K562 (cell line): ENCODE measurements around the gene HOXD13. TPM values are rescaled to one million over a fixed set of nuclear protein-coding genes. Genes with fewer than 3 reads are reported as not detected.

Source experiments
- ATAC-seq: fragments of 200-7000 bp; cut with Tn5 transposase; 3 replicates; pipeline ENCODE4 v1.9.1; 2020; ENCODE audit warnings: moderate library complexity
- BruUV-seq: library from RNA; stranded (reverse); fragments of 400-500 nt; replicated peaks from 2 replicates; lab custom pipeline; 2021; lab: Mats Ljungman, UMichigan
- CTCF ChIA-PET: fragments of 300-600 bp; formaldehyde crosslinking; extraction: SDS; loops from one replicate; lab custom pipeline; 2021; ENCODE audit warnings: low intra/inter-chr PET ratio; lab: Yijun Ruan, JAX
- POLR2A ChIA-PET: fragments of 300-600, 350-650 bp; sonication (Branson Sonifier 250); formaldehyde crosslinking; extraction: SDS; loops from one replicate; lab custom pipeline; 2021; ENCODE audit warnings: antibody characterized with exemption, inconsistent platforms; lab: Yijun Ruan, JAX
- DNase-seq, 4 experiments: peaks; one replicate each; pipeline versions ENCODE4 v3.0.0 to v3.0.0-alpha.2; 2011 to 2018; ENCODE audit warnings: low spot score in 3 of 4, mixed read lengths in 3 of 4; ENCODE audit errors: extremely low read depth in 1 of 4
- FAIRE-seq: peaks from 2 replicates; lab custom pipeline; 2011; peaks lifted over from hg19 to GRCh38; lab: Jason Lieb, UNC
- H2AFZ ChIP-seq: 2 replicates; pipeline ENCODE4 v1.6.0; 2011; ENCODE audit warnings: low read depth, low read length, control low read depth, inconsistent platforms
- H3K27ac ChIP-seq: fragments of 200-600 bp; 3 replicates; pipeline ENCODE4 v1.8.0; 2011; ENCODE audit warnings: low read depth, mild to moderate bottlenecking, control low read depth, inconsistent platforms, low read length, moderate library complexity, mixed read lengths; ENCODE audit errors: extremely low read depth
- H3K27me3 ChIP-seq, 2 experiments: fragments of 300-600 bp in 1 of 2; 2 replicates in 1 of 2; 3 replicates in 1 of 2; pipeline versions ENCODE4 v1.6.0 to v1.8.0; 2011; ENCODE audit warnings: inconsistent platforms in 2 of 2, low read length in 2 of 2, mild to moderate bottlenecking in 1 of 2, mixed read lengths in 1 of 2, moderate library complexity in 1 of 2; ENCODE audit not compliant: control insufficient read depth in 2 of 2, insufficient read depth in 2 of 2
- H3K36me3 ChIP-seq: fragments of 300-600 bp; 3 replicates; pipeline ENCODE4 v1.8.0; 2011; ENCODE audit warnings: mild to moderate bottlenecking, low read length, inconsistent platforms; ENCODE audit not compliant: control insufficient read depth, insufficient read depth
- H3K4me1 ChIP-seq, 2 experiments: fragments of 200-600 bp in 1 of 2; replicated peaks in 1 of 2; 2 replicates in 1 of 2; 3 replicates in 1 of 2; pipeline versions ENCODE4 v1.5.1 to v1.8.0; 2011; ENCODE audit warnings: inconsistent platforms in 2 of 2, low read length in 2 of 2, mild to moderate bottlenecking in 1 of 2, mixed read lengths in 1 of 2, moderate library complexity in 1 of 2; ENCODE audit not compliant: control insufficient read depth in 2 of 2, insufficient read depth in 2 of 2
- H3K4me2 ChIP-seq: 2 replicates; pipeline ENCODE4 v1.6.1; 2011; ENCODE audit warnings: low read length, control low read depth, inconsistent platforms, mixed read lengths; ENCODE audit not compliant: insufficient read depth
- H3K4me3 ChIP-seq: fragments of 200-600 bp; sonication (generic), shearing (Covaris generic); 2 replicates; pipeline ENCODE4 v1.5.1; 2016; ENCODE audit warnings: control low read depth, inconsistent platforms
- H3K79me2 ChIP-seq: fragments of 200-600 bp; 3 replicates; pipeline ENCODE4 v1.8.0; 2011; ENCODE audit warnings: low read length, inconsistent platforms; ENCODE audit not compliant: control insufficient read depth, insufficient read depth
- H3K9ac ChIP-seq, 2 experiments: 2 replicates each; pipeline versions ENCODE4 v1.6.0 to v1.6.1; 2011; ENCODE audit warnings: low read depth in 2 of 2, low read length in 2 of 2, control low read depth in 1 of 2, inconsistent platforms in 1 of 2, mild to moderate bottlenecking in 1 of 2, mixed read lengths in 1 of 2; ENCODE audit not compliant: insufficient read depth in 1 of 2
- H3K9me1 ChIP-seq: one replicate; pipeline ENCODE4 v1.6.0; 2011; ENCODE audit warnings: inconsistent platforms, mild to moderate bottlenecking, low read length, moderate library complexity; ENCODE audit not compliant: control insufficient read depth, insufficient read depth
- H3K9me3 ChIP-seq: replicated peaks from 2 replicates; pipeline ENCODE4 v1.5.1; 2011; ENCODE audit warnings: low read depth, low read length, inconsistent platforms; ENCODE audit not compliant: control insufficient read depth, insufficient read depth
- H4K20me1 ChIP-seq: replicated peaks from 2 replicates; pipeline ENCODE4 v1.6.1; 2011; ENCODE audit warnings: low read length, inconsistent platforms, mixed read lengths; ENCODE audit not compliant: control insufficient read depth, insufficient read depth
- CREB3 ChIP-seq: fragments of 450-650 bp; conservative IDR thresholded peaks from 2 replicates; pipeline ENCODE4 v1.6.1; 2016; ENCODE audit warnings: missing genetic modification characterization, low read depth, mild to moderate bottlenecking, missing compliant biosample characterization, moderate library complexity
- FOXA1 ChIP-seq: fragments of 450-650 bp; IDR thresholded peaks from 2 replicates; pipeline ENCODE4 v1.6.1; 2016; ENCODE audit warnings: mild to moderate bottlenecking, borderline replicate concordance
- HMG20A ChIP-seq: fragments of 450-650 bp; formaldehyde crosslinking; conservative IDR thresholded peaks from 2 replicates; pipeline ENCODE4 v1.4.0; 2020; ENCODE audit warnings: mild to moderate bottlenecking, mixed read lengths
- HMG20B ChIP-seq: fragments of 250-450 bp; sonication (Bioruptor Pico); IDR thresholded peaks from 2 replicates; pipeline ENCODE4 v1.5.0; 2021; ENCODE audit warnings: mild to moderate bottlenecking
- MAX ChIP-seq: sonication (generic); formaldehyde crosslinking; IDR thresholded peaks from 2 replicates; pipeline ENCODE4 v1.9.0; 2022; ENCODE audit warnings: mild to moderate bottlenecking, missing genetic modification reagents
- MTA2 ChIP-seq: fragments of 450-650 bp; IDR thresholded peaks from 2 replicates; pipeline ENCODE4 v1.6.1; 2016; ENCODE audit warnings: low read depth
- SRSF3 ChIP-seq: fragments of 200-400 bp; formaldehyde crosslinking; IDR thresholded peaks from 2 replicates; pipeline ENCODE4 v1.6.1; 2016; ENCODE audit warnings: mild to moderate bottlenecking, low read length, moderate library complexity; ENCODE audit not compliant: insufficient read depth
- ZKSCAN3 ChIP-seq: fragments of 250-450 bp; sonication (Bioruptor Pico); IDR thresholded peaks from 2 replicates; pipeline ENCODE4 v1.4.0; 2020
- ZNF507 ChIP-seq: conservative IDR thresholded peaks from 2 replicates; pipeline ENCODE4 v1.6.1; 2017; ENCODE audit warnings: missing genetic modification characterization, missing compliant biosample characterization
- WGBS: fragments of 100-300 bp; shearing (Covaris generic); methylation state at CpG from one replicate; pipeline ENCODE4 v1.1.6; 2016; ENCODE audit warnings: low coverage, mixed read lengths; ENCODE audit not compliant: insufficient coverage; ENCODE audit errors: missing lambda C conversion rate; 5-methylcytosine and 5-hydroxymethylcytosine counted together
- in situ Hi-C: fragments of 300-500 bp; cut with MboI; formaldehyde crosslinking; loops from 4 replicates; pipeline ENCODE4 v1.15.0; 2018; ENCODE audit warnings: inconsistent platforms, mixed read lengths
- intact Hi-C: fragments of 100-400 bp; cut with micrococcal nuclease; formaldehyde crosslinking; loops from 2 replicates; pipeline ENCODE4 v1.14.2; 2022
- polyA plus RNA-seq, 8 experiments: library from polyadenylated mRNA; depleted of rRNA in 4 of 8; stranded (reverse) in 5 of 8; unstranded in 3 of 8; fragments of >200 nt; fragmentation: Nextera tagmentation in 2 of 8; fragmentation: Illumina TruSeq in 1 of 8; extraction: Ambion mirVana in 2 of 8; extraction: Trizol in 1 of 8; gene quantifications; 2 replicates each; pipeline versions ENCODE4 v1.2.1 to v1.2.3, GENCODE V29; 2011 to 2014; ENCODE audit warnings: inconsistent platforms in 1 of 8, missing spikeins in 1 of 8
- total RNA-seq, 7 experiments: library from RNA; depleted of rRNA in 6 of 7; stranded (reverse); fragments of >200 nt in 6 of 7; fragmentation: Illumina TruSeq in 2 of 7; extraction: Trizol in 2 of 7; gene quantifications; 2 replicates each; pipeline versions ENCODE4 v1.2.1 to v1.2.3, GENCODE V29; 2011 to 2021; ENCODE audit warnings: low replicate concordance in 1 of 7
- TF ChIP-seq, protein P1 (sequence below): fragments of 250-450 bp; sonication (Bioruptor Pico); IDR thresholded peaks from 2 replicates; pipeline ENCODE4 v1.4.0; 2020; ENCODE audit warnings: mild to moderate bottlenecking

Gene HOXD13
- total and polyA plus RNA-seq, 9 of the 15 experiments (the other 6 are each of a cell fraction or from before 2014, with no cell fraction given): 0.03 to 0.04 TPM; not detected in 7

GRCh38 chr2:176105730-176106580, 13.4 kb downstream of the HOXD13 start:
- FAIRE-seq (no peak), ATAC-seq (no peak), DNase-seq (no peak)
- Histone ChIP-seq H2AFZ (no peak overlapping the region), H3K4me3 (no peak overlapping the region), H3K36me3 (no peaks in the 10 kb centered on the region), H3K79me2 (no peaks in the 10 kb centered on the region), H3K9me1 (no peaks in the 10 kb centered on the region), H3K4me2 (no peak overlapping the region), H3K4me1 (peaks cover 0 to 9% of the 10 kb centered on the region in 2 experiments; a peak in 1 of 5 replicates), H3K9ac (no peak overlapping the region), H3K27me3 (peaks cover 44 to 55% of the 10 kb centered on the region in 2 experiments), H3K9me3 (no peaks in the 10 kb centered on the region), H3K27ac (no peak overlapping the region), H4K20me1 (peaks cover 4% of the 10 kb centered on the region; the same call in 1 of the 2 replicates)
- ChIA-PET CTCF (no interaction called here), POLR2A (no interaction called here)
- BruUV-seq: no TSS peak
- in situ Hi-C loops: no loop called here
- WGBS: 4% methylated on average over 23 of the region's 25 CpGs
- intact Hi-C loops: no loop called here
- TF ChIP-seq CREB3: no peak
- TF ChIP-seq SRSF3: no peak
- TF ChIP-seq HMG20A (CRISPR knock-in tag): no peak
- TF ChIP-seq FOXA1: no peak
- TF ChIP-seq HMG20B: no peak
- TF ChIP-seq ZNF507 (tag): no peak
- TF ChIP-seq ZKSCAN3 (CRISPR knock-in tag): no peak
- no peak for TF ChIP-seq MTA2
- TF ChIP-seq, protein P1, sequence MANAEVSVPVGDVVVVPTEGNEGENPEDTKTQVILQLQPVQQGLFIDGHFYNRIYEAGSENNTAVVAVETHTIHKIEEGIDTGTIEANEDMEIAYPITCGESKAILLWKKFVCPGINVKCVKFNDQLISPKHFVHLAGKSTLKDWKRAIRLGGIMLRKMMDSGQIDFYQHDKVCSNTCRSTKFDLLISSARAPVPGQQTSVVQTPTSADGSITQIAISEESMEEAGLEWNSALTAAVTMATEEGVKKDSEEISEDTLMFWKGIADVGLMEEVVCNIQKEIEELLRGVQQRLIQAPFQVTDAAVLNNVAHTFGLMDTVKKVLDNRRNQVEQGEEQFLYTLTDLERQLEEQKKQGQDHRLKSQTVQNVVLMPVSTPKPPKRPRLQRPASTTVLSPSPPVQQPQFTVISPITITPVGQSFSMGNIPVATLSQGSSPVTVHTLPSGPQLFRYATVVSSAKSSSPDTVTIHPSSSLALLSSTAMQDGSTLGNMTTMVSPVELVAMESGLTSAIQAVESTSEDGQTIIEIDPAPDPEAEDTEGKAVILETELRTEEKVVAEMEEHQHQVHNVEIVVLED (CRISPR knock-in tag): no peak
- no peak for TF ChIP-seq MAX (CRISPR knock-in tag)
